OCI-LY3 (cell line): ENCODE results near the gene ITPKA.

Experiments
- EZH2phosphoT487 ChIP-seq: fragments of 200-600 bp; shearing (Covaris generic); IDR thresholded peaks from 2 replicates; pipeline ENCODE4 v1.6.1; 2018; ENCODE audit warnings: antibody characterized with exemption, mixed run types, low read depth
- TF ChIP-seq, protein P1 (sequence below): fragments of 200-600, 300-600 bp; sonication (generic); IDR thresholded peaks from 2 replicates; pipeline ENCODE4 v1.5.1; 2014; ENCODE audit warnings: antibody characterized with exemption, low read length, low read depth

DNA sequence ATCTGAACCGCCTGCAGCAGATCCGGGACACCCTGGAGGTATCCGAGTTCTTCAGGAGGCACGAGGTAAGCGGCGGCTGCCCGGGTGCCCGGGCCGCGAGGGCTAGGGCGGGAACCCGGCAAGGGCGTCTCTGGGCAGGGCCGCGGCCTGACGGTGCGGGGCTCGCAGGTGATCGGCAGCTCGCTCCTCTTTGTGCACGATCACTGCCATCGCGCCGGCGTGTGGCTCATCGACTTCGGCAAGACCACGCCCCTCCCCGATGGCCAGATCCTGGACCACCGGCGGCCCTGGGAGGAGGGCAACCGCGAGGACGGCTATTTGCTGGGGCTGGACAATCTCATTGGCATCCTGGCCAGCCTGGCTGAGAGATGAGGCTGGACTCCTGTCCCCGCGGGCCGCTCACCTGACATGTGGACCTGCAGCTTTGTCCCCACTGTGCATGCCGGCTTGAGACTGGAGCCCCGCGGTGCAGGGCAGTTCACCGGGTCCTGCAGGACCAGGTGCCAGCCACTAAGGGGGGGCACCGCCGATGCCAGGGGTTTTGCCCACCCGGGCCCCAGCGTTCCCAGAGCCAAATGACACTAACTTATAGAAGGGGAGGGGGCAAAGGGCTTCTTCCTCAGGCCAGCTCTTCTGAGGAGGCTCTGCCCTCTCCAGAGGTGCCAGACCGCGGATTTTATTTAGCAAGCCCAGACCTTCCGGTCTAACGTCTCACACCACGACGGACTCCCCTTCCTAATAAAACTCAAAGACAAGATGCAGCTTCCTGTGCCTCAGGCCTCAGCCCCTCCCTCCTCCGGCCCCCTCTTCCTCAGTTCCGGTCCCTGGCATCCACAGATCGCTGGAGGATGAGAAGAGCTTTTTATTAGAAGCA lies 9.4 kb downstream of the ITPKA start:
- TF ChIP-seq, protein P1, sequence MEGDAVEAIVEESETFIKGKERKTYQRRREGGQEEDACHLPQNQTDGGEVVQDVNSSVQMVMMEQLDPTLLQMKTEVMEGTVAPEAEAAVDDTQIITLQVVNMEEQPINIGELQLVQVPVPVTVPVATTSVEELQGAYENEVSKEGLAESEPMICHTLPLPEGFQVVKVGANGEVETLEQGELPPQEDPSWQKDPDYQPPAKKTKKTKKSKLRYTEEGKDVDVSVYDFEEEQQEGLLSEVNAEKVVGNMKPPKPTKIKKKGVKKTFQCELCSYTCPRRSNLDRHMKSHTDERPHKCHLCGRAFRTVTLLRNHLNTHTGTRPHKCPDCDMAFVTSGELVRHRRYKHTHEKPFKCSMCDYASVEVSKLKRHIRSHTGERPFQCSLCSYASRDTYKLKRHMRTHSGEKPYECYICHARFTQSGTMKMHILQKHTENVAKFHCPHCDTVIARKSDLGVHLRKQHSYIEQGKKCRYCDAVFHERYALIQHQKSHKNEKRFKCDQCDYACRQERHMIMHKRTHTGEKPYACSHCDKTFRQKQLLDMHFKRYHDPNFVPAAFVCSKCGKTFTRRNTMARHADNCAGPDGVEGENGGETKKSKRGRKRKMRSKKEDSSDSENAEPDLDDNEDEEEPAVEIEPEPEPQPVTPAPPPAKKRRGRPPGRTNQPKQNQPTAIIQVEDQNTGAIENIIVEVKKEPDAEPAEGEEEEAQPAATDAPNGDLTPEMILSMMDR: no peak
- TF ChIP-seq EZH2phosphoT487: no peak
